Fibroblast of peridontal ligament (primary cell): ENCODE data around the gene MIGA2.
"Not testable (repeated sequence)": the region's sequence is repeated elsewhere in the genome, so short reads cannot be mapped to it uniquely, and the experiment has no call there.

Experiments used
- DNase-seq: peaks from one replicate; pipeline ENCODE4 v3.0.0-alpha.2; 2010; ENCODE audit errors: extremely low read depth

The MIGA2 gene

DNA sequence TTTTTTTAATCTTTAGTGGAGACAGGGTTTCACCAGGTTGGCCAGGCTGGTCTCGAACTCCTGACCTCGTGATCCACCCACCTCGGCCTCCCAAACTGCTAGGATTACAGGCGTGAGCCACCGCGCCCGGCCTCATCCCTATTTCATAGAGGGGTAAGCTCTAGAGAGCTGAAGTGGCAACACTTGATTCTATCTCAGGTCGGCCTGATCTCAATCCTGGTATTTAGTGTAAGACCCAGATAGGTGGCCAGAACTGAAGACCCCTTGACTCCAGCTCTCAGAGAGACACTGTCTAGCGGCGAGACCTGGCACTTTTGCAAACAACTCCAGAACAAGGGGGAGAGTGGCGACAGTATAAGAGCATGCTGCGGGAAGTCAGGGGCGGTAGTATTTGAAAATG, 588 bp upstream of the MIGA2 start:
- DNase-seq: not testable (repeated sequence)

DNA sequence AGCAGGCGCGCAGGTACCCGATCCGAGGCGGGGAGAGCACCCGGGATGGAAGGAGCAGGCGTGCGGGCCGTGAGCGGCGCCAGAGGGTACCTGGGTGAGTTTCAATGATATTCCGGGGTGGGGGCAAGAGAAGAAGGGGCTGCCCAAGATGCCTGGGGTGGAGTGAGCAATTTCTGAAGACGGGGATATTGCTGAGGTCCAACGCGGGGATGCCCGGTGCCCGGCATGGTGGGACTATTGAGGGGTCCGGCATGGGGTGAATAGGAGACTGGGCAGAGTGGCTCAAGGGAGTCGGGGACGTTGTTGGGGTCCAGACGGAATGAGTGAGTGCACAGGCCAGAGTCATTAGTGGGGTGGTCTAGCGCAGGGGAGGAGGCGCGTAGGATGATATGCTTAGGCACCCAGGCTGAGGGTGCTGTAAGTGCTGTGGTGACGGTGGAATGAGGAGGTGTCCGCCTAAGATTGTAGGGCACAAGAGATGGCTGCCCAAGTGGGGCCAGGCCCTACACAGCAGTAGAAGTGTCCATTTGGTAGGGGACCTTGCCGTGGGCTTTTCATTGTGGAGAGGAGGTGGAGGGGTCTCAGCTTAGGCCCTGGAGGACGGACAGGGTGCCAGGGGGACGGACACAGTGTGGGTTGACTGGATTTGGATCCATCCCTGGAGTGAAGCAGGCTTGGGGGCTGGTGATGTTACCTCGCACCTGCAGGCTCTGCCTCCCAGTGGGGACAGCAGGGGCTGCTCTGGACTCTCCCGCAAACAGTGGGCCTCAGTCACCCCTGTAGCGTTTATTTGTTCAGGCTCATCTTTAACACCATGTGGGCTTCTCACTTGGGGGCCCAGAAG, 719 bp downstream of the MIGA2 start:
- no peak for DNase-seq

DNA sequence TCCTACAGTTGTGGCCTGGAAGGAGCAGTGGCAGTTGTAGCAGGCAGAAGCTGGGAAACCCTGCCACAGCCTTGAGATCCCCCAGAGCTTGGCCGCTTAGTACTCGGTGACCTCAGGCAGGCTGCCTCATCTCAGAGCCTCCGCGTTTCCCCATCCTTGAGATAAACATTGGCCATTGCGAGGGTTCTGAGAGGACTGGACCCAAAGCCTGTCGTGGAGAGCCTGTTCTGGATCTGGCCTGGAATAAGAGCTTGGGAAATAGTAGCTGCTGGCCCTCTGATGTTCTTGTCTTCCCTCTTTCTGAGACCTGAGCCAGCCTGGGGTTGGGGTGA, 1.3 kb downstream of the MIGA2 start:
- DNase-seq: peak; percentile 49

DNA sequence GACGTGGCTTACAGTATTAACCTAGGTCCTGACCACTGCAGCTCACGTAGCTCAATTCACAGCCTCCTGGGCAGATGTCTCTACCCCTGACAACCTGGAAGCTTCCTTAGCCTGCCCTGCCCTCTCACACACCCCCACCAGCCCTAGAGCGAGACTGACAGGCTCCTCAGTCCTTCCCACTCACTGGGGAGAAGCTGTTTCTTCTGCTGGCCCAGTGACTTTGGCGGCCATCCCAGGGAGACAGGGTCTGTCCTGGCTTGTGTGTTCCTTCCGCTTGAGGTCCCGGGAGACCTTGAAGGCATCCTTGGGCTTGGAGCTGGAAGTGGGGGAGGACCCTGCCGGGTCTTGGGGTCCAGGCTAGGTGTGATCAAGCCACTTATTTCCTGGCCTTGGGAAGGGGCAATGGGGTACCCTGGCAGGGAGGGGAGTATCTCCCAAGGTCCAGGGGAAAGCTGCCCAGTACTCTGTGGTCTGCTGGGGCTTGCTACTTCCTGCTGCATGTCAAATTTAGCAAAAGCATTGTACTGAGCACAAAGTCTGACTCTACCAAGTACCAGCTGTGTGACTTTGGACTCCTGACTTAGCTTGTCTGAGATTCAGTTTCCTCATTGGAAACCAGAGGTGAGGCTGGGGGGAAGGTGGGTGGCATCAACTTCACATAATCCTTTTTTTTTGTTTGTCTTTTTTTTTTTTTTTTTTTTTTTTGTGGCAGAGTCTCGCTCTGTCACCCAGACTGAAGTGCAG, 1.9 kb downstream of the MIGA2 start:
- no peak for DNase-seq

DNA sequence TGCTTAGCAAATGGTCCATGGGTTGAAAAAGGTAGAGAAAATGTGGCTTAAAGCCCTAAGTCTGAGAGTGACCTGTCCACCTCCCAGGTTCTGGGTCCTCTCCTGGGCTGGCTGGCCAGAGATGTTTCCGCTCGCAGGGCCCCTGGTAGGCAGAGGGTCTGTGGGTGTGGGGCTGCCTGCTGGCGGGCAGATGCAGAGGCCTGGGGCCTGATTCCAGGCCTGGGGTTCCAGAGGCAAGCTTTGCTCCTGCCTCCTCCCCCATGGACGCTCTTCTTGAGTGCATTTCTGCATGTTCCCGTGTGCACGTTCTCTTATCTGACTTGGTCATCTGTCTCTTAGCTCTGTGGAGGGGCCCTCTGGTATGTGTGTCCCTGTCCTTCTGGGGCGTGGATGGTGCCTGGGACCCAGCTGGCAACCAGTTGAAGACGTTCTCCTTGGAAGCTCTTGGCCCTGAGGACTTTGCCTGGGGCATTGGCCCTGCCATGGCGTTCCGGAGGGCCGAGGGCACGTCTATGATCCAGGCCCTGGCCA, 3.8 kb downstream of the MIGA2 start:
- DNase-seq: no peak

DNA sequence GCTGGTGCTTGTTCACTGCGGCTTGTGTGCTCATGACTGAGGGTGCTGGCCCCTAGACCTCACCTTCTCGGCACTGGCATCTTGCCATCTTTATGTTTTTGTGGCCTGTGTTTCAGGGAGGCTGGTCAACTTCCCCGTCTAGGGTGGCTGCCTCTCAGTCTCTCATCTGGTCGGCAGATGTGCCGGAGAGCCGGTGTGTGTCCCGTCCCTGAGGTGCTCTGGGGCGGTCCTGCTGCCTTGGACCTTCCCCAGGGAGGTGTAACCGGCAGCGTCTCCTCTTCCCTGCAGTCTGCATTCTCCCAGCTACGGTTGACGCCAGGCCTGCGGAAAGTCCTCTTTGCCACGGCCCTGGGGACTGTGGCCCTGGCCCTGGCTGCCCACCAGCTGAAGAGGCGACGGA, 5.6 kb downstream of the MIGA2 start:
- DNase-seq: no peak

DNA sequence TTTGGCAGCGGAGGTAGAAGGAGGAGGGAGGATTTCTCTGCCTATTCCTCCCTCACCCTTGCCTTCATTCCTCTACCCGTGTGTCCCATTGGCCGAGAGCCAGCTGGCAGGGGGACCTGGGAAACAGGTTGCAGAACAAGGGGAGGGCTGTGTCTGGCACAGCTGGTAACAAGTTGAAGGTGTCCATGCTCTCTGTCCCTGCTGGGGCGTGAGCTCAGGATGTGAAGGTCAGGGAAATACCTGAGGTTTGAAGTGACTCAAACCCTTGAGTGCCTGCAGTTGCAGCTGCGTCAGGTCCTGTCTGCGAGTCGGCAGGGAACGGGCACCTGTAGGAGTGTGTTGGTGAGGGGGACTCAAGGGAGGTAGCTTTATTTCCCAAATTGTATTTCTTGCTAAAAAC, 16.2 kb downstream of the MIGA2 start:
- DNase-seq: no peak

DNA sequence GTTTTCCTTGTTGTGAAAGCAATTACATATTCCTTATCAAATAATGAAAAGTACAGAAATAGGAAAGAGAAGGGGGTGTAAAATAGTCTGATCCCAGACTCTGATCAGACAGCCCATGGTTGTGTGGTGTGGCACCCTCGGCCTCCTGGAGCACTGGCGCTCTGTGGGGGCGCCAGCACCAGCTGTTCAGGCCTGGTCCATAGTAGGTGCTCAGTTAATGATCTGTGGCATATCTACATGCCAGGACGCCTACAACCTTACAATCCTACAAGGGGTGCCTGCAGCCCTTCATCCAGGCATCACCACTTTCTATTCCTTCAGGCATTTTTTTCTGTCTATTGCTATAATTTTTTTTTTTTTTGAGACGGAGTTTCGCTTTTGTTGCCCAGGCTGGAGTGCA, 16.6 kb downstream of the MIGA2 start:
- DNase-seq: no peak

DNA sequence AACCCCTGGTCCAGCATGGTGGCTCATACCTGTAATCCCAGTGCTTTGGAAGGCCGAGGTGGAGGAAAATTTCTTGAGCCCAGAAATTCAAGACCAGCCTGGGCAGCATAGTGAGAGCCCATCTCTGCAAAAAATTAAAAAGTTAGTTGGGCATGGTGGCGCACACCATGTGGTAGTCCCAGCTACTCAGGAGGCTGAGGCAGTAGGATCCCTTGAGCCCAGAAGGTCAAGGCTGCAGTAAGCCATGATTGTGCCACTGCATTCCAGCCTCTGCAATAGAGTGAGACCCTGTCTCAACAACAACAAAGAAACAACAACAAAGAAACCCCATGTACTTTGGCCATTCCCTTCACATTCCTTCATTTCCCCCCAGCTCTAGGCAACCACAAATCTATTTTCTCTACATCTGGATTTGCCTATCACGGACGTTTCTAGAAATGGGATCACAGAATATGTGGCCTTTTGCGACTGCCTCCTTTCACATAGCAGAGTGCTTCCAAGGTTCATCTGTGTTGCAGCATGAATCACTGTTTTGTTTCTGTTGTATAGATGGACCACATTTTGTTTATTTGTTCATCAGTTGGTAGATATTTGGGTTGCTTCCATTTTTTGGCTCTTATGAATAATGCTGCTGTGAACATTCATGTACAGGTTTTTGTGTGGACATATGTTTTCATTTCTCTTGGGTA, 17.9 kb downstream of the MIGA2 start:
- peak; percentile 27 for DNase-seq

DNA sequence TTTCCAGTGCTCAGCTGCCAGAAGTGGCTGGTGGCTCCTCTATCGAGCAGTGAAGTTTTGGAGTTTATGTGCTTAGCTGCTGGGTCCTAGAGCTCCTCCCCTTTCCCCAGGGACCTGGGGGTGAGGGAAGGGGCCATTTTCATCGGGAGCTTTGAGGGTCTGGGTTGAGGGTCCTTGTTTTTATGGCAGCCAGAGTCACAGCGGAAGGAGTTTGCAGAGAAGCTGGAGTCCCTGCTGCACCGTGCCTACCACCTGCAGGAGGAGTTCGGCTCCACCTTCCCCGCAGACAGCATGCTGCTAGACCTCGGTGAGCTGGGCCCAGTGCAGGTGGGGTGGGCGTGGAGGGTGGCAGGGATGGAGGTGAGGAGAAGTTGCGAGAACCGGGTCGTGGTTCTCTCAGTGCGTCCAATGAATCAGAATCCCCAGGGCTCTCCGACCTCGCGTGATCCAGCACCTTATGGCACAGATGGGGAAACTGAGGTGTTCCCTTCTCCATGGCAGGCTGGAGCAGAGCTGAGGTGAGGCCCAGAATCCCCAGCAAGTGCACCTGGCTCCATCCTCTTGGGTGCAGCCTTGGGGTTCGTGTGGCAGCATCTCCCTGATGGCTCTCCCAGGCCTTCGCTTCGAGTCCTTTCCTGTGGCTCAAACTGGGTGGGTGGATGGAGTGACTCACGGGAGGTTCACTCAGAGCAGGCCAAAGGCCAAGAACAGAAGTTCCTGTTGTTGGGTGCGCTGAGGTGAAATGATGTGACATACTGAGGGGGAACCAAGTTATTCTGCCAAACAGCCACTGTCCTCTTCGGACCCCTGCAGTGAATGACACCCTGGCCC, 22.8 kb downstream of the MIGA2 start:
- DNase-seq: no peak

DNA sequence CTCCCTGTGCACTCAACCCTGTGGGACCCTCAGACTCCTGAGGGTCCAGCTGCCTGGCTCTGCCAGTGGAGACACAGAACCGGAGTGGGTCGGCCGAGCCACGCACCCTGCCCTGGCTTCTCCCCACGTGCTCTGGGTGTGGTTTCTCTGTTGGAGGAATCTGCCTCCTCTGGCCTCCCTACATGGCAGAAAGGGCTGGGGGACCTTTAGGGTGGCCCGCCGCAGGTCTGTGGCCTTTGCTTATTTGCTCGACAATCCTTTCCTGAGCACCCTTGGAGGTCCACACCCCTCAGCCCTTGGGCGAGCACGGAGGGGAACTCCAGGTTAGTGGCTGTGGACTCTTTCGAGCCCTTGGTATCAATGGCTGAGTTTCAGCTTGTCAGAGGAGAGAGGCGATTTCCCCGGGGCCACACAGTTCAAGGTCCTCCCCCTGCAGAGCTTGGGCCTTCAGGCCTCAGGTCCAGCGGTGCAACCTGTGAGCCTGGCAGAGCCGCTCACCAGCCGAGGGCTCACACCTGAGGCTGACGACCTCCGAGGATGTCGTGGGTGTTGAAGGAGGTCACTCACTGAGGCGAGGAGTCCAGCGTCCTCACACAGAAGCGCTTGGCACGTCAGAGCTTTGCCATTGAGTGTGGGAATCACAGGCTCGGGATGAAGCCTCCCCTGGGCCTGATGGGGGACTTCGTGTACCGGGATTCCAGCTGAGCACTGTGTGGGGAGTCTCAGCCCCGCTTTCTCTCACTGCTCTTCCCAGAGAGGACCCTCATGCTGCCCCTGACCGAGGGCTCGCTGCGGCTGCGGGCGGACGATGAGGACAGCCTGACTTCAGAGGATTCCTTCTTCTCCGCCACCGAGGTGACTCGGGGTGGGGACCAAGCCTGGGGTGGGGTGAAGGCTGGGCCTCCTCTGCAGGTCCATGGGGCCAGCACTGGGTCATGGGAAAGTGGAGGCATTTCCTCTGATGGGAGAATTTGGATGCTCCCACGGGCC, 23.7 kb downstream of the MIGA2 start:
- no peak for DNase-seq

DNA sequence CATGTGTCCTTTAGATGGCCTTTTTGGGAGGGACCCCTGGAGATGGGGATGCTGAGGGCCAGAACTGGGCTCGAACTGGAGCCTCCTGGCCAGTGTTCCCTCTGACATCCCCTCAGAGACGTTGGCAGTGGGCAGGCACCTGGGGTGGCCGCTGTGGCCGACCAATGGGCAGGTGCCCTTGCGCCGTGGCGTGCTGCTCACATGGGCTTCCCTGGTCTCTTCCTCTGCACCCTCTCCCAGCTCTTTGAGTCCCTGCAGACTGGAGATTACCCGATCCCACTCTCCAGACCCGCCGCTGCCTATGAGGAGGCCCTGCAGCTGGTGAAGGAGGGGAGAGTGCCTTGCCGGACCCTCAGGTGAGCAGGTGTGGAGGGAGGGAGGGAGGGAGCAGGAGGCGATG, 24.6 kb downstream of the MIGA2 start:
- no peak for DNase-seq

DNA sequence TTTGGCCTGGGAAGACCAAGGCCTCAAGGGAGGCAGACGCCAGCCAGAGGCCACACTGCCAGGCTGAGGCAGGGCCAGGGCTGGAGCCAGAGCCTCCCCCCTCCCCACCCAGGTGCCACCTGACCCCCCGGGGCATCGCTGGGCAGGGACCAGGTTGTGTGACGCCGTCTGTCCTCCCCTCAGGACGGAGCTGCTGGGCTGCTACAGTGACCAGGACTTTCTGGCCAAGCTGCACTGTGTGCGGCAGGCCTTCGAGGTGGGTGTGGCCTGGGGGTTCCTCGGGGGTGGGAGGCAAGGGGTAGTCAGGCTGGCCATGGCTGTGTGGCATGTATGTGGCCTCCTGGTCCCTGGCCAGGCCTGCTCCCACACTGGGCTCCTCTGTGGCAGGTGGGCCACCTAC, 26.6 kb downstream of the MIGA2 start:
- no peak for DNase-seq

DNA sequence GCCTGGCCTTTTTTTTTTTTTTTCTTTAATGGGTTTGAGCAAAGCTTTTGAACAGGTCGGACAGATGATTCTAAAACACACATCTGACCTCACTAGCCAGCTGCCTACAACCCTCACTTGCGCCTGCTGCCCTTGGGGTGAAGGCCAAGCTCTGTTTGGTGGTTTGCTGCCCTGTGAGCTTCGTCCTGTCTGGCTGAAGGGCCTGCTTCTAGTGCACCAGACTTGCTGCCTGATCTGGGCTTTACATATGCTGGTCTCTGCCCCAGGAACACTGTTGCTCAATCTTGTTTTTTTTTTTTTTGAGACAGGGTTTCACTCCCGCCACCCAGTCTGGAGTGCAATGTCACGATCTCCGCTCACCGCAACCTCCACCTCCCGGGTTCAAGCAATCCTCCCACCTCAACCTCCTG, 28.1 kb downstream of the MIGA2 start:
- no peak for DNase-seq

DNA sequence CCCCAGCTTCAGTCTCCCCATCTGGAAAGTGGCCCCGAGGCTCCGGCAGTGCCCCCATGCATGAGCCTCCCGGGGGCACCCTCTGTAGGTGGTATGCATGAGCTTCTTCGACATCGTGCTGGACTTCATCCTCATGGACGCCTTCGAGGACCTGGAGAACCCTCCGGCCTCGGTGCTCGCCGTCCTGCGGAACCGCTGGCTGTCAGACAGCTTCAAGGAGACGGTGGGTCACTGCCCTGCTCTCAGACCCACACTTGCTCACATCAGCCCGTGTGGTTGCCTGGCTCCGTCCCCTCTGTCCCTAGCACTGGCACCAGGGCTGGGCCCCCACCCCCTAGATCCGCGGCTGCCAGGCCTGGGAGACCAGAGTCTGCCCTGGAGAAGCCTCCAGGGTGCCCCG, 31.7 kb downstream of the MIGA2 start:
- no peak for DNase-seq

DNA sequence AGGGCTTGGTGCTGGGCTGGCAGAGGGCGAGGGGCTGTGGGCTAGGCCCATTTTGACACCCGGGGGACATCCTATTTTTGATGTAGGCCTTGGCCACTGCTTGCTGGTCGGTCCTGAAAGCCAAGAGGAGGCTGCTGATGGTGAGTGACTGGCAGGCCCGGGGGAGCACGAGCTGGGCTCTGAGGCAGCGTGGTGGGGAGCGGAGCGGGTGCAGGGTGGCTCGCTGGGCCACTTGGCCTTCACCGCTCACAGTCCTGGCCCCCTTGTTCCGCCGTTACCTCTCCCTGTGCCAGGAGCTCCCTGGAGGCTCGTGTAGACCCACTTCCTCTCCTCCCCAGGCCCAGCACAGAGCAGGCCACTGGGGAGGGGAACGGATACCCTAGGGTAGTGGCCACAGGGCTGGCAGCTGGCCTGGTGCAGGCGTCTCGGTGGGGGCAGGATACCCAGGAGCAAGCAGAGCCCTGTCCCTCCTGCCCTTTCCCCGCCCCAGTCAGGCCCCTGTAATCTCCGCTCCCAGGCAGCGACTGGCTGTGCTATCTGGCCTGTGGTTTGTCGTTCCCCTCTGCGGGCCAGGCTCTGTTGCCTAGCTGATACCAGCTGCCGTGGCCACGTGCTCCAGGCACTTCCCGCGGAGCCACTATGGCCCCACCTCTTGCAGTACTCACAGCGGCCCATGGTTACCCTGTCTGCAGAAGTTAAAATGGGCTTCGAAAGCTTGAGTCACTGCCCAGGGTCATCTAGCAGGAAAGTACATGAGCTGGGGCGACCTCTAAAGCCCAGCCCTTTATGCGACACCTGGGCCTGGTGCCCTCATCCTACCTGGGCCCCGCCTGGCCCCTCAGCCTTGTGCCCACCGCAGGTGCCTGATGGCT, 32.8 kb downstream of the MIGA2 start:
- DNase-seq: no peak

DNA sequence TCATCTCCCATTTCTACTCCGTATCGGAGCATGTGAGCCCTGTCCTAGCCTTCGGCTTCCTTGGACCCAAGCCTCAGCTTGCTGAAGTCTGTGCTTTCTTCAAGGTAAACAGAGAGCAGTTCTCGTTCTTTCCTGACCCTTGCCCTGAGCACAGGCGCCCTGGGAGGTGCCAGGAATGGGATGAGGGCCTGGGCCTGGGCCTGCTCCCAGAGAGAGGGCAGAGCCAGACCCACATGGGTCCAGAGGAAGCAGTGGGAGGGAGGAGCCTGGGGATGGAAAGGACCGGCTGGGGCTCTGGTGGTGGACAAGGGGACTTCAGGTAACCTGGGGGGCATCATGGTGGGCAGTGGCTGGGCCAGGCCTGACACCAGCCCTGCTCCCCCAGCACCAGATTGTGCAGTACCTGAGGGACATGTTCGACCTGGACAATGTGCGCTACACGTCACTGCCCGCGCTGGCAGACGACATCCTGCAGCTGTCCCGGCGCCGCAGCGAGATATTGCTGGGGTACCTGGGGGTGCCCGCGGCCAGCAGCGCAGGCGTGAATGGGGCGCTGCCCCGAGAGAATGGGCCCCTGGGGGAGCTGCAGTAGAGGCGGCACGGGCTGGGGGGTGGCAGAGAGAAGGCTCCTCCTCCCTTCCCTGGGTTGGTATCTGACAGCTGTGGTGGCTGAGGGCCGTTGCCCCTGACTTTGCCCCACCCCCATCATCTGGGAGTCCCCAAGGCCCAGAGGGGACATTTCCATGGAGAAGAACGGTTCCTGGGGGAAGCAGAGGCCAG, 33.6 kb downstream of the MIGA2 start:
- DNase-seq: no peak

DNA sequence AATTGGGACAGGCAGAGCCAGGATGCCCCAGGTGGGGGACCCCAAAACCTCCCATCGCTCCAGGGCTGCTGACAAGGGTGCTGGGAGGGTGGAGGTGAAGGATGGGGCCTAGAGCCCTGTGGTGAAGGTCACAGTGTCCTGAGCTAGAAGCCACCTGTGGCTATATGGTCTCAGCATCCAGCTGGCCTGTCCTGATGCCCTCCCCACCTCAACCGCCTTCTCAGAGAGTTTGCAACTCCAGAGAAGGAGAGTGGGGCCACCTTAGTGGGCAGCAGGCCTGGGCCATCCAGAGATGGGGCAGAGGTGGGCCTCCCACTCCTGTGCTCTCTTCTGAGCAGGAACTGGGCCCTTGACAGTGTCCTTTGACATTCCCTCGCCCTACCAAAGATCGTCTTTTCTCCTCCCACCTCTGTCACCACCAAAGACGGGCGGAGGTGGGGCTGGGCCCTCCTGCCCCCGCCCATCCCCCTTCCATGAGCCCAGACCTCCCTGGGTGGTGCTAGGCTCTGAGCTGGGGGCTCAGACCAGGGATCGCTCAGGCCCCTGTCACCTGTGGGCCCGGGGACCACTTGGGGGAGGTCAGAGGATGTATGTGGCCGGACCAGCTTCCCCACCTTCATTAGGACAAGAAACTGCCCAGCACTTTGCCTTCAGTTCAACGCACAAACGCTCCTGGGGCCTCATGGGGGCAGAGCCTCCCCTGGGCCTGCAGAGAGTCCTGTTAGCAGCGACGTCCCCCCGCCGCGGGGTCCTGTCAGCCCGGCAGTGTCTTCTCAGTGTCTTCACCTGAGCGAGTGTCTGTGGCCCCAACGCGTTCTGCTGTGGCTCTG, 34.5 kb downstream of the MIGA2 start:
- DNase-seq: no peak
